Activated T-cell treated with anti-CD3 and anti-CD28 coated beads, Interleukin-2, amount 50 U/mL, for 72 hours (primary cell): Measurements from ENCODE around the gene PPFIA1. TPM values are rescaled to one million over a fixed set of nuclear protein-coding genes. Genes with fewer than 3 reads are reported as not detected.
A peak's percentile ranks its signal among the peaks of the same experiment; 100 is the strongest.

ENCODE experiments used
- ATAC-seq, 2 donors: fragments of 150-1000 bp; cut with Tn5 transposase; replicated peaks in 1 of 2; 2 replicates each; pipeline ENCODE4 v1.10.0; 2021; ENCODE audit warnings: moderate library complexity in 2 of 2, mild to moderate bottlenecking in 1 of 2
- DNase-seq, 2 donors: peaks; one replicate each; pipeline ENCODE4 v3.0.0; 2021 to 2022; ENCODE audit warnings: mixed read lengths in 1 of 2
- H3K27ac Mint-ChIP-seq: one replicate; pipeline ENCODE4 v1.8.0; 2022; ENCODE audit warnings: mild to moderate bottlenecking, moderate library complexity, mixed read lengths
- H3K27me3 Mint-ChIP-seq: one replicate; pipeline ENCODE4 v1.8.0; 2022; ENCODE audit warnings: low read depth, mixed read lengths
- H3K36me3 Mint-ChIP-seq, 2 donors: one replicate each; pipeline ENCODE4 v1.8.0; 2022; ENCODE audit warnings: mixed read lengths in 2 of 2, mild to moderate bottlenecking in 1 of 2; ENCODE audit not compliant: insufficient read depth in 2 of 2
- H3K4me1 Mint-ChIP-seq: one replicate; pipeline ENCODE4 v1.8.0; 2022; ENCODE audit warnings: low read depth, mixed read lengths
- H3K4me3 Mint-ChIP-seq, 2 donors: one replicate each; pipeline ENCODE4 v1.8.0; 2022; ENCODE audit warnings: mild to moderate bottlenecking in 2 of 2, mixed read lengths in 2 of 2, moderate library complexity in 2 of 2
- H3K9me3 Mint-ChIP-seq, 2 donors: one replicate each; pipeline ENCODE4 v1.8.0; 2022; ENCODE audit warnings: mixed read lengths in 2 of 2
- total RNA-seq, 2 donors: library from RNA; stranded (reverse); gene quantifications; one replicate each; pipeline ENCODE4 v1.2.3, GENCODE V29; 2022

Gene PPFIA1
- total RNA-seq, 2 donors from 2014 or later, result 40.4 to 44.6 TPM

GRCh38 chr11:70416881-70417280 lies 146.4 kb downstream of the PPFIA1 start:
- Mint-ChIP-seq H3K4me3 (no peak overlapping the region), H3K4me1 (peaks cover 14% of the 10 kb centered on the region), H3K27ac (no peak overlapping the region), H3K36me3 (peaks cover 4 to 8% of the 10 kb centered on the region in 2 donors), H3K9me3 (no peaks in the 10 kb centered on the region), H3K27me3 (no peaks in the 10 kb centered on the region)
- DNase-seq, result no peak
- no peak for ATAC-seq

- H3K4me1 Mint-ChIP-seq, result peaks cover 14% of the 10 kb centered on the region
- H3K36me3 Mint-ChIP-seq, result peaks cover 3 to 4% of the 10 kb centered on the region in 2 donors
- no peak for ATAC-seq
- no peak for DNase-seq
- no peak overlapping the region for H3K4me3 Mint-ChIP-seq
- H3K27me3 Mint-ChIP-seq, result no peaks in the 10 kb centered on the region
- no peaks in the 10 kb centered on the region for H3K9me3 Mint-ChIP-seq
- H3K27ac Mint-ChIP-seq, result no peak overlapping the region
Observed at GRCh38 chr11:70418130-70418529, 147.6 kb downstream of the PPFIA1 start.

GRCh38 chr11:70419307-70420007 lies 149.0 kb downstream of the PPFIA1 start:
- Mint-ChIP-seq H3K27ac (no peak overlapping the region), H3K36me3 (peaks cover 1% of the 10 kb centered on the region in 2 donors), H3K9me3 (no peaks in the 10 kb centered on the region), H3K4me1 (peaks cover 17% of the 10 kb centered on the region), H3K4me3 (no peak overlapping the region), H3K27me3 (no peaks in the 10 kb centered on the region)
- ATAC-seq, result no peak
- no peak for DNase-seq

GRCh38 chr11:70420008-70420464 lies 149.5 kb downstream of the PPFIA1 start:
- no peak overlapping the region for H3K4me3 Mint-ChIP-seq
- H3K9me3 Mint-ChIP-seq, result no peaks in the 10 kb centered on the region
- H3K27ac Mint-ChIP-seq, result no peak overlapping the region
- no peaks in the 10 kb centered on the region for H3K27me3 Mint-ChIP-seq
- ATAC-seq (no peak), DNase-seq (no peak)
- peaks cover 19% of the 10 kb centered on the region for H3K4me1 Mint-ChIP-seq
- peaks cover 0 to 1% of the 10 kb centered on the region in 2 donors for H3K36me3 Mint-ChIP-seq

- no peak for ATAC-seq
- no peak for DNase-seq
- H3K36me3 Mint-ChIP-seq, result peaks cover 0 to 1% of the 10 kb centered on the region in 2 donors
- H3K4me3 Mint-ChIP-seq, result no peak overlapping the region
- H3K9me3 Mint-ChIP-seq, result no peaks in the 10 kb centered on the region
- no peaks in the 10 kb centered on the region for H3K27me3 Mint-ChIP-seq
- no peak overlapping the region for H3K27ac Mint-ChIP-seq
- peaks cover 15% of the 10 kb centered on the region for H3K4me1 Mint-ChIP-seq
Observed at GRCh38 chr11:70420496-70420895, 150.0 kb downstream of the PPFIA1 start.

GRCh38 chr11:70421123-70421522 lies 150.6 kb downstream of the PPFIA1 start:
- peaks cover 0 to 3% of the 10 kb centered on the region in 2 donors for H3K36me3 Mint-ChIP-seq
- H3K4me3 Mint-ChIP-seq, result no peak overlapping the region
- no peaks in the 10 kb centered on the region for H3K27me3 Mint-ChIP-seq
- H3K27ac Mint-ChIP-seq, result no peak overlapping the region
- DNase-seq, result no peak
- peaks cover 9% of the 10 kb centered on the region for H3K4me1 Mint-ChIP-seq
- H3K9me3 Mint-ChIP-seq, result no peaks in the 10 kb centered on the region
- ATAC-seq, result no peak

- Mint-ChIP-seq H3K4me3 (no peak overlapping the region), H3K9me3 (no peaks in the 10 kb centered on the region), H3K27me3 (no peaks in the 10 kb centered on the region), H3K27ac (no peak overlapping the region), H3K4me1 (peaks cover 5% of the 10 kb centered on the region), H3K36me3 (peaks cover 0 to 3% of the 10 kb centered on the region in 2 donors)
- ATAC-seq (no peak), DNase-seq (no peak)
Observed at GRCh38 chr11:70422692-70423522, 152.4 kb downstream of the PPFIA1 start.

- no peak overlapping the region for H3K27ac Mint-ChIP-seq
- peak; percentile 59 to 65 for DNase-seq
- no peak overlapping the region for H3K4me3 Mint-ChIP-seq
- H3K4me1 Mint-ChIP-seq, result peaks cover 5% of the 10 kb centered on the region
- H3K27me3 Mint-ChIP-seq, result no peaks in the 10 kb centered on the region
- peaks cover 0 to 3% of the 10 kb centered on the region in 2 donors for H3K36me3 Mint-ChIP-seq
- no peaks in the 10 kb centered on the region for H3K9me3 Mint-ChIP-seq
- peak; percentile 76 to 85 for ATAC-seq
Observed at GRCh38 chr11:70423523-70424505, 153.3 kb downstream of the PPFIA1 start.

- H3K36me3 Mint-ChIP-seq, result peaks cover 0 to 3% of the 10 kb centered on the region in 2 donors
- ATAC-seq (peak; percentile 7 to 25), DNase-seq (no peak)
- no peak overlapping the region for H3K27ac Mint-ChIP-seq
- no peaks in the 10 kb centered on the region for H3K27me3 Mint-ChIP-seq
- H3K4me3 Mint-ChIP-seq, result no peak overlapping the region
- H3K4me1 Mint-ChIP-seq, result peaks cover 5% of the 10 kb centered on the region
- H3K9me3 Mint-ChIP-seq, result no peaks in the 10 kb centered on the region
Observed at GRCh38 chr11:70424765-70425344, 154.4 kb downstream of the PPFIA1 start.

GRCh38 chr11:70427436-70427835 lies 156.9 kb downstream of the PPFIA1 start:
- peaks cover 5% of the 10 kb centered on the region for H3K4me1 Mint-ChIP-seq
- H3K4me3 Mint-ChIP-seq, result no peak overlapping the region
- ATAC-seq (no peak), DNase-seq (no peak)
- H3K36me3 Mint-ChIP-seq, result peaks cover 0 to 2% of the 10 kb centered on the region in 2 donors
- H3K27ac Mint-ChIP-seq, result no peak overlapping the region
- no peaks in the 10 kb centered on the region for H3K9me3 Mint-ChIP-seq
- H3K27me3 Mint-ChIP-seq, result no peaks in the 10 kb centered on the region

- DNase-seq (no peak), ATAC-seq (no peak)
- Mint-ChIP-seq H3K27ac (no peak overlapping the region), H3K9me3 (no peaks in the 10 kb centered on the region), H3K4me1 (peaks cover 5% of the 10 kb centered on the region), H3K27me3 (no peaks in the 10 kb centered on the region), H3K4me3 (no peak overlapping the region), H3K36me3 (peaks cover 0 to 2% of the 10 kb centered on the region in 2 donors)
Observed at GRCh38 chr11:70428701-70429427, 158.4 kb downstream of the PPFIA1 start.

GRCh38 chr11:70429428-70429705 lies 158.9 kb downstream of the PPFIA1 start:
- Mint-ChIP-seq H3K36me3 (peaks cover 0 to 2% of the 10 kb centered on the region in 2 donors), H3K27ac (no peak overlapping the region), H3K9me3 (no peaks in the 10 kb centered on the region), H3K4me1 (peaks cover 3% of the 10 kb centered on the region), H3K27me3 (no peaks in the 10 kb centered on the region), H3K4me3 (no peak overlapping the region)
- DNase-seq, result no peak
- no peak for ATAC-seq
